ENCODE data around the gene NKX2-4. TPM values are rescaled to one million over a fixed set of nuclear protein-coding genes. Genes with fewer than 3 reads are reported as not detected.

NKX2-4 gene
- total and polyA plus RNA-seq, 2 donors (not counting 1 experiment from before 2014, with no cell fraction given) = not detected

- Histone ChIP-seq H3K79me2 (ENCODE audit: control insufficient read depth, insufficient read depth, low read length) (no peaks in the 10 kb centered on the region), H3K27me3 (replicated peaks in 1 of 4; ENCODE audit: control extremely low read depth in 1 of 4, control insufficient read depth in 3 of 4, insufficient read depth in 4 of 4, low read length in 3 of 4) (no peaks in the 10 kb centered on the region), H3K4me1 (ENCODE audit: control insufficient read depth in 2 of 2, insufficient read depth in 2 of 2, low read length in 2 of 2) (no peaks in the 10 kb centered on the region), H3K27ac (ENCODE audit: low read length in 2 of 2) (no peak overlapping the region), H3K4me3 (ENCODE audit: control extremely low read depth in 1 of 5, extremely low read depth in 1 of 5, insufficient read depth in 1 of 5, low read depth in 2 of 5, low read length in 4 of 5) (no peak overlapping the region), H4K20me1 (ENCODE audit: control insufficient read depth, insufficient read depth, low read length, poor library complexity, severe bottlenecking) (no peaks in the 10 kb centered on the region), H3K9ac (ENCODE audit: low read length) (no peak overlapping the region), H3K4me2 (replicated peaks; ENCODE audit: low read depth, low read length, poor library complexity, severe bottlenecking) (no peak overlapping the region), H2AFZ (ENCODE audit: insufficient read depth, low read depth, low read length, poor library complexity, severe bottlenecking) (no peak overlapping the region), H3K9me3 (ENCODE audit: control extremely low read depth in 1 of 3, control insufficient read depth in 2 of 3, insufficient read depth in 1 of 3, low read length in 2 of 3) (no peaks in the 10 kb centered on the region), H3K36me3 (replicated peaks in 1 of 2; ENCODE audit: control extremely low read depth in 1 of 2, control insufficient read depth in 1 of 2, extremely low read depth in 1 of 2, insufficient read depth in 2 of 2, low read length in 1 of 2) (peaks cover 15 to 49% of the 10 kb centered on the region in 2 experiments)
- TF ChIP-seq CTCF (IDR thresholded peaks at IDR 0.05) = no peak
- H3K4me1 Mint-ChIP-seq = no peaks in the 10 kb centered on the region
- no peak for DNase-seq
- no CpG with 5 or more reads among the region's 1 CpG for WGBS (ENCODE audit: insufficient coverage)
- no peaks in the 10 kb centered on the region for H3K9me3 Mint-ChIP-seq (ENCODE audit: insufficient read depth)
- no peak for ATAC-seq (ENCODE audit: low read depth)
- H3K4me3 Mint-ChIP-seq = no peak overlapping the region
- intact Hi-C loops (cut with micrococcal nuclease) = no loop called here
- no peak overlapping the region for H3K27ac Mint-ChIP-seq
- H3K27me3 Mint-ChIP-seq = no peaks in the 10 kb centered on the region
- CTCF ChIA-PET = no interaction called here
- POLR2A ChIA-PET = no interaction called here
Measured at GRCh38 chr20:21353236-21353635, 44.1 kb downstream of the NKX2-4 start.

- no peak overlapping the region for H3K4me3 Mint-ChIP-seq
- H3K27me3 ChIP-seq (replicated peaks in 1 of 4; ENCODE audit: control extremely low read depth in 1 of 4, control insufficient read depth in 3 of 4, insufficient read depth in 4 of 4, low read length in 3 of 4) = no peaks in the 10 kb centered on the region
- ChIA-PET CTCF (no interaction called here), POLR2A (no interaction called here)
- no peaks in the 10 kb centered on the region for H3K4me1 Mint-ChIP-seq
- no peaks in the 10 kb centered on the region for H3K79me2 ChIP-seq (ENCODE audit: control insufficient read depth, insufficient read depth, low read length)
- H3K27ac ChIP-seq (ENCODE audit: low read length in 2 of 2) = no peak overlapping the region
- H3K4me2 ChIP-seq (replicated peaks; ENCODE audit: low read depth, low read length, poor library complexity, severe bottlenecking) = no peak overlapping the region
- DNase-seq (no peak), ATAC-seq (ENCODE audit: low read depth) (no peak)
- H3K9ac ChIP-seq (ENCODE audit: low read length) = no peak overlapping the region
- H3K27ac Mint-ChIP-seq = no peak overlapping the region
- no peak for TF ChIP-seq CTCF (IDR thresholded peaks at IDR 0.05)
- TF ChIP-seq EZH2 (IDR thresholded peaks at IDR 0.05; ENCODE audit: borderline replicate concordance, insufficient read depth, low read depth, low read length, poor library complexity, severe bottlenecking) = no peak
- no peaks in the 10 kb centered on the region for H3K4me1 ChIP-seq (ENCODE audit: control insufficient read depth in 2 of 2, insufficient read depth in 2 of 2, low read length in 2 of 2)
- no peaks in the 10 kb centered on the region for H3K27me3 Mint-ChIP-seq
- H3K36me3 ChIP-seq (replicated peaks in 1 of 2; ENCODE audit: control extremely low read depth in 1 of 2, control insufficient read depth in 1 of 2, extremely low read depth in 1 of 2, insufficient read depth in 2 of 2, low read length in 1 of 2) = peaks cover 16 to 46% of the 10 kb centered on the region in 2 experiments
- no peak overlapping the region for H2AFZ ChIP-seq (ENCODE audit: insufficient read depth, low read depth, low read length, poor library complexity, severe bottlenecking)
- no peaks in the 10 kb centered on the region for H3K9me3 ChIP-seq (ENCODE audit: control extremely low read depth in 1 of 3, control insufficient read depth in 2 of 3, insufficient read depth in 1 of 3, low read length in 2 of 3)
- H3K4me3 ChIP-seq (ENCODE audit: control extremely low read depth in 1 of 5, extremely low read depth in 1 of 5, insufficient read depth in 1 of 5, low read depth in 2 of 5, low read length in 4 of 5) = no peak overlapping the region
- no peaks in the 10 kb centered on the region for H3K9me3 Mint-ChIP-seq (ENCODE audit: insufficient read depth)
- no peaks in the 10 kb centered on the region for H4K20me1 ChIP-seq (ENCODE audit: control insufficient read depth, insufficient read depth, low read length, poor library complexity, severe bottlenecking)
- intact Hi-C loops (cut with micrococcal nuclease) = no loop called here
Measured at GRCh38 chr20:21352703-21353102, 44.6 kb downstream of the NKX2-4 start.

Small RNA genes within 50 kb of the gene (small RNA-seq; reads per million reads assigned to genes)
- not detected for gene RN7SKP140 (ENCODE audit: insufficient read length, low read depth, low replicate concordance)

Other genes starting within 250 kb of the NKX2-4 start
- gene XRN2, start 94.2 kb downstream of the NKX2-4 start, total RNA-seq = 42.1 and 46.2 TPM in 2 replicates
- gene XRN2, start 94.2 kb downstream of the NKX2-4 start, polyA plus RNA-seq = 19.0 and 21.6 TPM in 2 replicates
- gene NKX2-2, start 116.5 kb upstream of the NKX2-4 start, total RNA-seq = not detected in 2 replicates
- not detected in 2 replicates for gene NKX2-2, start 116.5 kb upstream of the NKX2-4 start, polyA plus RNA-seq